ENCODE measurements around the gene HES5.
"Not testable (repeated sequence)": the region's sequence is repeated elsewhere in the genome, so short reads cannot be mapped to it uniquely, and the experiment has no call there.

HES5 gene

DNA sequence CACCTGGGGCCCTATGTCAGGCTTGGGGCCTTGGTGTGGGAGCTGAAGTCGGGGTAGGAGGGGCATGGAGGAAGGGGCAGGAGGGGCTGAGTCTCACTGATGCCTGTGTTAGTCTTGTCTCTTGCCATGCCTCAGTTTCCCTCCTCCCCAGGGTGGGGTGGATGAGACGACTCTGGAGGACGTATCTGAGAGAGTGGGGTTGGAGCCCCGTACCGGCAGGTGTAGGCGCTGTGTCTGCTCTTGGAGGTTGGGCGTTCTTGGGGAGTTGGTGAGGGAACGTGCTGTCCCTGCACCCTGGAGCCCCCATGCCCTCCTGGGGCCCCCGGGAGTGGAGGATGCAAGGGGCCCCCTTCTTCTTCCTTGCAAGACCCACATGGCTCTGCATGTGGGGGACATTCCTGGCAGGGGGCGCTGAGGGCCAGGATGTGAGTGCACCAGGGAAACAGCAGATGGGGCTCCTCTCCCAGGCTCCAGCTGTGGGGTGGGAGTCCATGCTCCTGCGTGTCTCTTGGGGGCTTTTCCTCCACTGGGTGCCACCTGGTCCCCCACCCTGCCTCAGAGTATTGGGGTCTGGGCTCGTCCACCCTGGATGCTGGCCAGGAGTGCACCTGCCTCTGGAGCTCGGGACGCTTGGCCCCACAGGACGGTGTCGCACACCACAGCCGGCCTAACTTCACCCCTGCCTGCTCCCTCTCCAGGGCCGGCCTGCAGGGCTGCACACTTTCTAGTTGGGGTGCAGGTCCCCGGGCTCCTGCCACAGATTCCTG lies 24.7 kb upstream of the HES5 start:
- Histone ChIP-seq H3K27ac (peak overlapping the region; percentile 99), H3K4me1 (ENCODE audit: control insufficient read depth in 1 of 2, insufficient read depth in 1 of 2, low read depth in 1 of 2, low read length in 1 of 2) (peaks cover 45 to 48% of the 10 kb centered on the region in 2 experiments), H3K27me3 (no peaks in the 10 kb centered on the region), H3K4me3 (ENCODE audit: low read depth in 1 of 2, low read length in 1 of 2) (peak overlapping the region; percentile 93 to 98), H3K9me3 (no peaks in the 10 kb centered on the region), H3K36me3 (peaks cover 24% of the 10 kb centered on the region)
- TF ChIP-seq, protein P1, sequence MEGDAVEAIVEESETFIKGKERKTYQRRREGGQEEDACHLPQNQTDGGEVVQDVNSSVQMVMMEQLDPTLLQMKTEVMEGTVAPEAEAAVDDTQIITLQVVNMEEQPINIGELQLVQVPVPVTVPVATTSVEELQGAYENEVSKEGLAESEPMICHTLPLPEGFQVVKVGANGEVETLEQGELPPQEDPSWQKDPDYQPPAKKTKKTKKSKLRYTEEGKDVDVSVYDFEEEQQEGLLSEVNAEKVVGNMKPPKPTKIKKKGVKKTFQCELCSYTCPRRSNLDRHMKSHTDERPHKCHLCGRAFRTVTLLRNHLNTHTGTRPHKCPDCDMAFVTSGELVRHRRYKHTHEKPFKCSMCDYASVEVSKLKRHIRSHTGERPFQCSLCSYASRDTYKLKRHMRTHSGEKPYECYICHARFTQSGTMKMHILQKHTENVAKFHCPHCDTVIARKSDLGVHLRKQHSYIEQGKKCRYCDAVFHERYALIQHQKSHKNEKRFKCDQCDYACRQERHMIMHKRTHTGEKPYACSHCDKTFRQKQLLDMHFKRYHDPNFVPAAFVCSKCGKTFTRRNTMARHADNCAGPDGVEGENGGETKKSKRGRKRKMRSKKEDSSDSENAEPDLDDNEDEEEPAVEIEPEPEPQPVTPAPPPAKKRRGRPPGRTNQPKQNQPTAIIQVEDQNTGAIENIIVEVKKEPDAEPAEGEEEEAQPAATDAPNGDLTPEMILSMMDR (IDR thresholded peaks at IDR 0.05), result peak; percentile 30

DNA sequence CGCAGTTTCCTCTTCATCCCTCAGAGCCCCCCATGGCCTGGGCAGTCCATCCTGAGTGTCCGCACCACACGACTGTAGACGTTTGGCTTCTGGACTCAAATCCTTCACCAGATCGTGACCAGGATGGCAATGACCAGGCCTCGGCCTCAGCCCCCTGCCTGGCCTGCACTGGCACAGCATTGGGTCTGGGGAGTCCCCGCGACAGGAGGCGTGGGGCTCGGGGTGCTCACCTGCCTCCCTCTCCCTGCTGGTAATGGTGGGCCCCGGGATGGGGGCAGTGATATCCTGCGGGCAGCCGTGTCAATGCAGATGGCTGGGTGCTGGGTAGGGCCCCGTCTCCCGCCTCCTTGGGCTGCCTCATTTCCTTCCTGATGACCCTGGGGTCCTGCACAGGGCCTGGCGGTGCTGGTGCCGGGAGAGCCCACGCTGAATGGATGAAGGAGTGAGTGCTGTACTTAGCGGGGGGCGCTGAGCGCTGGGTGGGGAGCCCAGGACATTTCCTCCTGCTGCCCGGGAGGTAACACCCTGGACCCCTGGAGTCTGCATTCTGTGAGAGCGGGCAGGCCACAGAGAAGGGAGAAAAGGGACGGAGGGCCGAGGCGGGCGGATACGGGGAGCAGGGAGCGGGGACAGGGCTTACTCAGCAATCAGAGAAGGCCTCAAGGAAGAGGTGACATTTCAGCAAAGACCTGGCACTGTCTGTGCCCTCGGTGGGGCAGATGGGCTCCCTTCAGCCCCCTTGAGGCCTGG lies 24.0 kb upstream of the HES5 start:
- peaks cover 52 to 56% of the 10 kb centered on the region in 2 experiments for H3K4me1 ChIP-seq (ENCODE audit: control insufficient read depth in 1 of 2, insufficient read depth in 1 of 2, low read depth in 1 of 2, low read length in 1 of 2)
- TF ChIP-seq, protein P1 (IDR thresholded peaks at IDR 0.05), result no peak
- peaks cover 17% of the 10 kb centered on the region for H3K36me3 ChIP-seq
- peak overlapping the region; percentile 99 for H3K27ac ChIP-seq
- H3K4me3 ChIP-seq (ENCODE audit: low read depth in 1 of 2, low read length in 1 of 2), result no peak overlapping the region
- no peaks in the 10 kb centered on the region for H3K9me3 ChIP-seq
- no peaks in the 10 kb centered on the region for H3K27me3 ChIP-seq

GRCh38 chr1:2553076-2553475 lies 23.0 kb upstream of the HES5 start:
- not testable (repeated sequence) for H3K27ac ChIP-seq; H3K4me3 ChIP-seq (ENCODE audit: low read depth in 1 of 2, low read length in 1 of 2); H3K36me3 ChIP-seq; H3K9me3 ChIP-seq; H3K27me3 ChIP-seq
- H3K4me1 ChIP-seq (ENCODE audit: control insufficient read depth in 1 of 2, insufficient read depth in 1 of 2, low read depth in 1 of 2, low read length in 1 of 2), result peaks cover 56 to 59% of the 10 kb centered on the region in 2 experiments

- TF ChIP-seq, protein P1 (IDR thresholded peaks at IDR 0.05), result no peak
- Histone ChIP-seq H3K27ac (no peak overlapping the region), H3K4me3 (ENCODE audit: low read depth in 1 of 2, low read length in 1 of 2) (no peak overlapping the region), H3K9me3 (no peaks in the 10 kb centered on the region), H3K36me3 (no peaks in the 10 kb centered on the region), H3K4me1 (ENCODE audit: control insufficient read depth in 1 of 2, insufficient read depth in 1 of 2, low read depth in 1 of 2, low read length in 1 of 2) (peaks cover 56 to 59% of the 10 kb centered on the region in 2 experiments), H3K27me3 (no peaks in the 10 kb centered on the region)
These were observed 22.1 kb upstream of the HES5 start for GRCh38 chr1:2552189-2552588.

DNA sequence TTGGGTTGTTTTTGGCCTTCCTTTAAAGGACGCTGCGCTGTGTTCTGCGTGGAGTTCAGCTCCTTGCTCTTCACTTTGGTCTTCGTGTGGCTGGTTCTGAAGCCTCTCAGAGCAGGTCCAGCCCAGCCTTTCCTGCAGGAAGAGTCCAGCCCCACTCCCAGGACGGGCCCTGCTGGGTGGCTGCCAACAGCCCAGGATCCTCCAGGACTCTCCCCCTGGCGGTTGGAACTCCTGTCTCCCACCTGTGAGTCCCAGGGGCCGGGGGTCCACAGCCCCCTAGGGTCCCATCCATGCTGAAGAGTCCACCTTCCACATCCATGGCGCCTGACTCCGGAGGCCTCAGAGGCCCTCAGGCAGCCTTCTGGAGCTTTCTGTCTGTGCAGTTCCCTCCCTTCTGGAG lies 21.5 kb upstream of the HES5 start:
- not testable (repeated sequence) for H3K27me3 ChIP-seq; H3K9me3 ChIP-seq; H3K4me3 ChIP-seq (ENCODE audit: low read depth in 1 of 2, low read length in 1 of 2); H3K36me3 ChIP-seq
- H3K4me1 ChIP-seq (ENCODE audit: control insufficient read depth in 1 of 2, insufficient read depth in 1 of 2, low read depth in 1 of 2, low read length in 1 of 2), result peaks cover 56 to 58% of the 10 kb centered on the region in 2 experiments
- peak overlapping the region; percentile 18 for H3K27ac ChIP-seq

DNA sequence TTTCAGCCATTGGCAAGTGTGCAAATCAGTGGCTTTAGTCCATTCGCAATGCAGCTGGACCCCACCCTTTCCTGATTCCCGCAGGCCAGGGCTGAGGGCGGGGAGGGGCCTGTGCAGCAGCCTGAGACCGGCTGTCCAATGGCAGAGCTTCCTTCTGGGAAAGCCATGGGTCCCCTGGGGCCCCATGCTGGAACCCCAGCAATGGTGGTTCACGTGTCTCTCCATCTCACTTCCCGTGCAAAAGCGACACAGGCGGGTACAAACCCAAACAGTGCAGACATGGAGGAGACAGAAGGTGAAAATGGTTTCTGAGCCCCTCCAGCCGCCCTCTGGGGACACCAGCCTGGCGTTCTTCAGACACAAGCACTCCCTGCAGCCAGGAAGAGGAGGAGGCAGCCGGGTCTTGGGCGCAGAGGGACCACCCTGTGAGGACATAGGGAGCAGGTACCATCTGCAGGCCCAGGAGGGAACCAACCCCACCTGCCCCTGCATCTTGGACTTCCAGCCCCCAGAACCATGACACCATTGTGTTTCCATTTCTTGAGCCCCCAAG lies 20.3 kb upstream of the HES5 start:
- H3K9me3 ChIP-seq; H3K27me3 ChIP-seq; H3K4me3 ChIP-seq (ENCODE audit: low read depth in 1 of 2, low read length in 1 of 2); H3K36me3 ChIP-seq: not testable (repeated sequence)
- Histone ChIP-seq H3K27ac (peak overlapping the region; percentile 100), H3K4me1 (ENCODE audit: control insufficient read depth in 1 of 2, insufficient read depth in 1 of 2, low read depth in 1 of 2, low read length in 1 of 2) (peaks cover 49 to 64% of the 10 kb centered on the region in 2 experiments)

GRCh38 chr1:2549367-2550029 lies 19.4 kb upstream of the HES5 start:
- not testable (repeated sequence) for H3K36me3 ChIP-seq, H3K9me3 ChIP-seq
- H3K4me1 ChIP-seq (ENCODE audit: control insufficient read depth in 1 of 2, insufficient read depth in 1 of 2, low read depth in 1 of 2, low read length in 1 of 2), result peaks cover 41 to 55% of the 10 kb centered on the region in 2 experiments
- peak overlapping the region; percentile 100 for H3K27ac ChIP-seq
- peaks cover 10% of the 10 kb centered on the region for H3K27me3 ChIP-seq
- peak overlapping the region; percentile 81 to 85 for H3K4me3 ChIP-seq (ENCODE audit: low read depth in 1 of 2, low read length in 1 of 2)

Measured in neutrophil (primary cell).